Lower leg skin (tissue), 3 donors: ENCODE results near the gene NECTIN4.

ENCODE experiments used
- POLR2A ChIP-seq, 2 donors: fragments of 450-650 bp; IDR thresholded peaks; one replicate each; pipeline ENCODE4 v1.6.1; 2016 to 2017; ENCODE audit warnings: antibody characterized with exemption in 2 of 2, mild to moderate bottlenecking in 1 of 2, moderate library complexity in 1 of 2
- TF ChIP-seq, protein P1 (sequence below), 3 donors: fragments of 450-650 bp; IDR thresholded peaks; one replicate each; pipeline ENCODE4 v1.5.1; 2016; ENCODE audit warnings: antibody characterized with exemption in 3 of 3, mild to moderate bottlenecking in 3 of 3, moderate library complexity in 2 of 3

DNA sequence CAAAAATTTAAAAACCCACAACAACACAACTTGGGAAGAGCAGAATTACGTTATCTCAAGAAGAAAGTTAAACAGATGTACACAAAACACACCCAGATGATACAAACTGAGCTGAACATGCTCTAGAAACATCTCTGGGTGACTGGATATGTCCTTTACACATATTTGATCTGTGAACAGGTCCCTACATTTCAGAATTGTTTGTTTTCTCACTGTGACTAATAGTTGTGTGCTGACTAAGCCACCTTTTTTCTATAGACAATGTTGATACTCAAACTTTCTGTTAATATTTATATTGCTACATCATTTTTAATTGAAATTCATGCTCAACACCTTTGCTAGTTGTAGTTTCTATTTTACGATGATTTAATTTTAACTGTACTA, 67.4 kb downstream of the NECTIN4 start:
- TF ChIP-seq, protein P1, sequence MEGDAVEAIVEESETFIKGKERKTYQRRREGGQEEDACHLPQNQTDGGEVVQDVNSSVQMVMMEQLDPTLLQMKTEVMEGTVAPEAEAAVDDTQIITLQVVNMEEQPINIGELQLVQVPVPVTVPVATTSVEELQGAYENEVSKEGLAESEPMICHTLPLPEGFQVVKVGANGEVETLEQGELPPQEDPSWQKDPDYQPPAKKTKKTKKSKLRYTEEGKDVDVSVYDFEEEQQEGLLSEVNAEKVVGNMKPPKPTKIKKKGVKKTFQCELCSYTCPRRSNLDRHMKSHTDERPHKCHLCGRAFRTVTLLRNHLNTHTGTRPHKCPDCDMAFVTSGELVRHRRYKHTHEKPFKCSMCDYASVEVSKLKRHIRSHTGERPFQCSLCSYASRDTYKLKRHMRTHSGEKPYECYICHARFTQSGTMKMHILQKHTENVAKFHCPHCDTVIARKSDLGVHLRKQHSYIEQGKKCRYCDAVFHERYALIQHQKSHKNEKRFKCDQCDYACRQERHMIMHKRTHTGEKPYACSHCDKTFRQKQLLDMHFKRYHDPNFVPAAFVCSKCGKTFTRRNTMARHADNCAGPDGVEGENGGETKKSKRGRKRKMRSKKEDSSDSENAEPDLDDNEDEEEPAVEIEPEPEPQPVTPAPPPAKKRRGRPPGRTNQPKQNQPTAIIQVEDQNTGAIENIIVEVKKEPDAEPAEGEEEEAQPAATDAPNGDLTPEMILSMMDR (IDR thresholded peaks at IDR 0.05) = no peak
- no peak for TF ChIP-seq POLR2A (IDR thresholded peaks at IDR 0.05)
